HCT116 (cell line): Measurements from ENCODE around the gene CAMKMT. TPM values are rescaled to one million over a fixed set of nuclear protein-coding genes. Genes with fewer than 3 reads are reported as not detected.

Experiments used
- ATAC-seq: fragments of 200-7000 bp; cut with Tn5 transposase; 2 replicates; pipeline ENCODE4 v1.9.1; 2020; ENCODE audit warnings: mild to moderate bottlenecking, moderate library complexity
- BruUV-seq: library from RNA; stranded (reverse); fragments of 400-500 nt; replicated peaks from 2 replicates; lab custom pipeline; 2021; lab: Mats Ljungman, UMichigan
- CTCF ChIA-PET: fragments of 300-600 bp; sonication (Branson Sonifier 250); formaldehyde crosslinking; loops from one replicate; lab custom pipeline; 2021; ENCODE audit warnings: antibody characterized with exemption; lab: Charles Lee
- POLR2A ChIA-PET: fragments of 300-600, 350-600 bp; sonication (Branson Sonifier 250); formaldehyde crosslinking; loops from one replicate; lab custom pipeline; 2021; ENCODE audit warnings: antibody characterized with exemption; lab: Charles Lee
- RAD21 ChIA-PET, 2 experiments: fragments of 300-600 bp; sonication (Branson Sonifier 250); formaldehyde crosslinking; loops; one replicate each; lab custom pipeline; 2023; ENCODE audit warnings: low total read pairs in 2 of 2; ENCODE audit not compliant: uncharacterized antibody in 2 of 2, unreplicated experiment in 2 of 2, low non-redundant PET in 1 of 2; lab: Charles Lee
- DNase-seq: peaks from one replicate; pipeline ENCODE4 v3.0.0-alpha.2; 2010; ENCODE audit warnings: low read depth, low spot score
- H2AFZ ChIP-seq: fragments of 200-600 bp; shearing (Covaris generic), sonication (generic); 2 replicates; pipeline ENCODE4 v1.6.1; 2017; ENCODE audit warnings: low read depth, mixed run types, mixed read lengths, antibody characterized with exemption, low read length; ENCODE audit not compliant: poor library complexity, severe bottlenecking
- H3K27ac ChIP-seq: 2 replicates; pipeline ENCODE4 v1.5.1; 2012; ENCODE audit warnings: low read depth, low read length
- H3K27me3 ChIP-seq: fragments of 200-600 bp; sonication (generic); 2 replicates; pipeline ENCODE4 v1.6.1; 2016; ENCODE audit warnings: mixed run types, low read length, mixed read lengths; ENCODE audit not compliant: insufficient read depth
- H3K36me3 ChIP-seq, 2 experiments: fragments of 200-500 bp in 1 of 2; fragments of 200-600 bp in 1 of 2; sonication (Bioruptor generic) in 1 of 2; sonication (generic) in 1 of 2; 2 replicates each; pipeline versions ENCODE4 v1.5.1 to v1.6.1; 2014 to 2016; ENCODE audit warnings: low read length in 2 of 2, inconsistent platforms in 1 of 2, mixed read lengths in 1 of 2, mixed run types in 1 of 2; ENCODE audit not compliant: insufficient read depth in 2 of 2, control insufficient read depth in 1 of 2
- H3K4me1 ChIP-seq, 2 experiments: fragments of 200-600 bp in 1 of 2; sonication (generic) in 1 of 2; 2 replicates each; pipeline versions ENCODE4 v1.5.1 to v1.6.1; 2012 to 2017; ENCODE audit warnings: low read length in 2 of 2, inconsistent platforms in 1 of 2, mild to moderate bottlenecking in 1 of 2, mixed read lengths in 1 of 2, mixed run types in 1 of 2, moderate library complexity in 1 of 2; ENCODE audit not compliant: insufficient read depth in 2 of 2, control insufficient read depth in 1 of 2
- H3K4me2 ChIP-seq: fragments of 200-600 bp; sonication (generic); 2 replicates; pipeline ENCODE4 v1.6.1; 2017; ENCODE audit warnings: mixed run types, low read length, mixed read lengths
- H3K4me3 ChIP-seq, 2 experiments: fragments of 200-600 bp in 1 of 2; sonication (generic) in 1 of 2; replicated peaks in 1 of 2; 2 replicates each; pipeline ENCODE4 v1.5.1; 2011 to 2016; ENCODE audit warnings: low read length in 2 of 2, control low read depth in 1 of 2, low read depth in 1 of 2, mild to moderate bottlenecking in 1 of 2, mixed read lengths in 1 of 2, mixed run types in 1 of 2
- H3K79me2 ChIP-seq: fragments of 200-600 bp; sonication (generic); 2 replicates; pipeline ENCODE4 v1.6.1; 2017; ENCODE audit warnings: mild to moderate bottlenecking, mixed run types, low read length, moderate library complexity, mixed read lengths; ENCODE audit not compliant: insufficient read depth
- H3K9ac ChIP-seq: fragments of 200-600 bp; sonication (generic); 2 replicates; pipeline ENCODE4 v1.6.1; 2016; ENCODE audit warnings: low read length, mixed read lengths
- H3K9me2 ChIP-seq: fragments of 200-600 bp; sonication (generic), shearing (Covaris generic); 2 replicates; pipeline ENCODE4 v1.6.1; 2017; ENCODE audit warnings: mixed run types, mild to moderate bottlenecking, moderate library complexity; ENCODE audit not compliant: insufficient read depth
- H3K9me3 ChIP-seq, 2 experiments: fragments of 200-500 bp in 1 of 2; fragments of 200-600 bp in 1 of 2; sonication (Bioruptor generic) in 1 of 2; sonication (generic) in 1 of 2; 2 replicates each; pipeline ENCODE4 v1.6.1; 2014 to 2017; ENCODE audit warnings: low read length in 2 of 2, mixed read lengths in 2 of 2, inconsistent platforms in 1 of 2, low read depth in 1 of 2, mild to moderate bottlenecking in 1 of 2, mixed run types in 1 of 2, moderate library complexity in 1 of 2; ENCODE audit not compliant: control insufficient read depth in 1 of 2, insufficient read depth in 1 of 2
- H4K20me1 ChIP-seq: fragments of 200-600 bp; sonication (generic), shearing (Covaris generic); 2 replicates; pipeline ENCODE4 v1.6.1; 2017; ENCODE audit warnings: mixed run types, mild to moderate bottlenecking, moderate library complexity; ENCODE audit not compliant: insufficient read depth
- ATF3 ChIP-seq: IDR thresholded peaks from 2 replicates; pipeline ENCODE4 v1.6.1; 2012
- CBX3 ChIP-seq: IDR thresholded peaks from 2 replicates; pipeline ENCODE4 v1.6.1; 2012; ENCODE audit warnings: low read depth
- CEBPB ChIP-seq: IDR thresholded peaks from 2 replicates; pipeline ENCODE4 v1.6.1; 2012; ENCODE audit warnings: low read depth
- CTCF ChIP-seq, 3 experiments: fragments of 200-600 bp in 1 of 3; sonication (generic) in 1 of 3; IDR thresholded peaks in 2 of 3; conservative IDR thresholded peaks in 1 of 3; 2 replicates each; pipeline ENCODE4 v1.5.1; 2012 to 2017; ENCODE audit warnings: low read depth in 2 of 3, low read length in 2 of 3, antibody characterized with exemption in 1 of 3, borderline replicate concordance in 1 of 3, control low read depth in 1 of 3, mild to moderate bottlenecking in 1 of 3, mixed read lengths in 1 of 3, mixed run types in 1 of 3, moderate library complexity in 1 of 3; ENCODE audit not compliant: insufficient read depth in 1 of 3
- EGR1 ChIP-seq: IDR thresholded peaks from 2 replicates; pipeline ENCODE4 v1.6.1; 2012; ENCODE audit warnings: low read depth
- ELF1 ChIP-seq: IDR thresholded peaks from 2 replicates; pipeline ENCODE4 v1.6.1; 2012; ENCODE audit warnings: low read depth, borderline replicate concordance
- EZH2 ChIP-seq: fragments of 200-600 bp; sonication (generic); IDR thresholded peaks from 2 replicates; pipeline ENCODE4 v1.6.1; 2017; ENCODE audit warnings: antibody characterized with exemption, mixed run types
- FOSL1 ChIP-seq: IDR thresholded peaks from 2 replicates; pipeline ENCODE4 v1.6.1; 2012; ENCODE audit warnings: low read depth
- POLR2A ChIP-seq: IDR thresholded peaks from 2 replicates; pipeline ENCODE4 v1.7.0; 2011; ENCODE audit warnings: borderline replicate concordance; ENCODE audit not compliant: insufficient read depth, insufficient read length; ENCODE audit errors: extremely low read depth
- POLR2AphosphoS5 ChIP-seq: IDR thresholded peaks from 2 replicates; pipeline ENCODE4 v1.6.1; 2011; ENCODE audit warnings: mild to moderate bottlenecking, low read depth, low read length, moderate library complexity
- RAD21 ChIP-seq: IDR thresholded peaks from 2 replicates; pipeline ENCODE4 v1.6.1; 2012; ENCODE audit warnings: low read depth, mild to moderate bottlenecking
- SIN3A ChIP-seq: IDR thresholded peaks from 2 replicates; pipeline ENCODE4 v1.6.1; 2012; ENCODE audit warnings: low read depth
- SP1 ChIP-seq: IDR thresholded peaks from 2 replicates; pipeline ENCODE4 v1.6.1; 2012; ENCODE audit warnings: low read depth
- SRF ChIP-seq: IDR thresholded peaks from 2 replicates; pipeline ENCODE4 v1.6.1; 2012; ENCODE audit warnings: low read depth
- TCF7L2 ChIP-seq: IDR thresholded peaks from 2 replicates; pipeline ENCODE4 v1.7.0; 2011; ENCODE audit warnings: borderline replicate concordance, inconsistent platforms; ENCODE audit not compliant: insufficient read depth, insufficient read length; ENCODE audit errors: extremely low read depth
- YY1 ChIP-seq: IDR thresholded peaks from 2 replicates; pipeline ENCODE4 v1.6.1; 2011; ENCODE audit warnings: low read length, low read depth, moderate library complexity, mild to moderate bottlenecking; ENCODE audit not compliant: insufficient replicate concordance; ENCODE audit errors: extremely low read depth
- ZFX ChIP-seq: fragments of 450-650 bp; IDR thresholded peaks from 2 replicates; pipeline ENCODE4 v1.6.1; 2017
- ZNF274 ChIP-seq: fragments of 200-500 bp; sonication (Bioruptor generic); IDR thresholded peaks from 2 replicates; pipeline ENCODE4 v1.6.1; 2014; ENCODE audit warnings: mild to moderate bottlenecking, low read depth, low read length, inconsistent platforms
- intact Hi-C: fragments of 100-400 bp; cut with micrococcal nuclease; formaldehyde crosslinking; loops from 2 replicates; pipeline ENCODE4 v1.10.0; 2022
- total RNA-seq: library from RNA; stranded (reverse); gene quantifications from one replicate; pipeline ENCODE4 v1.2.1, GENCODE V29; 2021; ENCODE audit not compliant: unreplicated experiment
- TF ChIP-seq, protein P1 (sequence below): IDR thresholded peaks from 2 replicates; pipeline ENCODE4 v1.6.1; 2012
- TF ChIP-seq, protein P2 (sequence below): IDR thresholded peaks from 2 replicates; pipeline ENCODE4 v1.6.1; 2012; ENCODE audit warnings: low read depth

The CAMKMT gene
- total RNA-seq, 1 experiment from 2014 or later = 10.6 TPM

DNA sequence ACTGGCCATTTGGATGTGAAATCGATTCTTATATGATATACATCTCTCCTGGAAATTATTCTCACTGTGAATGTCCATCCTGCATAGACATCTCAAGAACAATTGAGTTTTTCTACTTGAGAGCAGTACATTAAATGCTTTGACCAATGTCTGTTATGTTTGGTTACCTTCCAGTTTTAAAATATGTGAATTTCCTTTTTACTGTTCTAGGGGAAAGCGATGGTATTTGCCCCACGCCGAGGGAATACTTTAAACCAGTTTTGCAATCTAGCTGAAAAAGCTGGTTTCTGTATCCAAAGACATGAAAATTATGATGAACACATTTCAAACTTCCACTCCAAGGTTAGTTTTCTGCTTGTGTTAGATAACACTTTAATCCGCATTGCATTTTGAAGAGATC, 404.5 kb downstream of the CAMKMT start:
- ChIA-PET CTCF (no interaction called here), POLR2A (no interaction called here), RAD21 (no interaction called here)
- DNase-seq (no peak), ATAC-seq (no peak)
- no peak for TF ChIP-seq TCF7L2
- TF ChIP-seq ATF3 = no peak
- no peak for TF ChIP-seq POLR2A
- no peak for TF ChIP-seq CBX3
- TF ChIP-seq POLR2AphosphoS5 = no peak
- TF ChIP-seq RAD21 = no peak
- no peak for TF ChIP-seq ELF1
- no peak for TF ChIP-seq EZH2
- no peak for TF ChIP-seq SRF
- no peak for TF ChIP-seq SIN3A
- TF ChIP-seq ZFX = no peak
- TF ChIP-seq, protein P1, sequence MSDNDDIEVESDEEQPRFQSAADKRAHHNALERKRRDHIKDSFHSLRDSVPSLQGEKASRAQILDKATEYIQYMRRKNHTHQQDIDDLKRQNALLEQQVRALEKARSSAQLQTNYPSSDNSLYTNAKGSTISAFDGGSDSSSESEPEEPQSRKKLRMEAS = no peak
- no peak for TF ChIP-seq EGR1
- no peak for TF ChIP-seq YY1
- no peak for TF ChIP-seq CEBPB
- TF ChIP-seq SP1 = no peak
- TF ChIP-seq ZNF274 = no peak
- TF ChIP-seq CTCF (IDR thresholded peaks at IDR 0.05 in 2 of 3, conservative IDR thresholded peaks at IDR 0.05 in 1 of 3; ENCODE audit: borderline replicate concordance in 1 of 3, insufficient read depth in 1 of 3, low read depth in 2 of 3, low read length in 2 of 3) = no peak
- no peak for TF ChIP-seq FOSL1
- TF ChIP-seq, protein P2, sequence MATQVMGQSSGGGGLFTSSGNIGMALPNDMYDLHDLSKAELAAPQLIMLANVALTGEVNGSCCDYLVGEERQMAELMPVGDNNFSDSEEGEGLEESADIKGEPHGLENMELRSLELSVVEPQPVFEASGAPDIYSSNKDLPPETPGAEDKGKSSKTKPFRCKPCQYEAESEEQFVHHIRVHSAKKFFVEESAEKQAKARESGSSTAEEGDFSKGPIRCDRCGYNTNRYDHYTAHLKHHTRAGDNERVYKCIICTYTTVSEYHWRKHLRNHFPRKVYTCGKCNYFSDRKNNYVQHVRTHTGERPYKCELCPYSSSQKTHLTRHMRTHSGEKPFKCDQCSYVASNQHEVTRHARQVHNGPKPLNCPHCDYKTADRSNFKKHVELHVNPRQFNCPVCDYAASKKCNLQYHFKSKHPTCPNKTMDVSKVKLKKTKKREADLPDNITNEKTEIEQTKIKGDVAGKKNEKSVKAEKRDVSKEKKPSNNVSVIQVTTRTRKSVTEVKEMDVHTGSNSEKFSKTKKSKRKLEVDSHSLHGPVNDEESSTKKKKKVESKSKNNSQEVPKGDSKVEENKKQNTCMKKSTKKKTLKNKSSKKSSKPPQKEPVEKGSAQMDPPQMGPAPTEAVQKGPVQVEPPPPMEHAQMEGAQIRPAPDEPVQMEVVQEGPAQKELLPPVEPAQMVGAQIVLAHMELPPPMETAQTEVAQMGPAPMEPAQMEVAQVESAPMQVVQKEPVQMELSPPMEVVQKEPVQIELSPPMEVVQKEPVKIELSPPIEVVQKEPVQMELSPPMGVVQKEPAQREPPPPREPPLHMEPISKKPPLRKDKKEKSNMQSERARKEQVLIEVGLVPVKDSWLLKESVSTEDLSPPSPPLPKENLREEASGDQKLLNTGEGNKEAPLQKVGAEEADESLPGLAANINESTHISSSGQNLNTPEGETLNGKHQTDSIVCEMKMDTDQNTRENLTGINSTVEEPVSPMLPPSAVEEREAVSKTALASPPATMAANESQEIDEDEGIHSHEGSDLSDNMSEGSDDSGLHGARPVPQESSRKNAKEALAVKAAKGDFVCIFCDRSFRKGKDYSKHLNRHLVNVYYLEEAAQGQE = no peak
- Histone ChIP-seq H3K36me3 (no peaks in the 10 kb centered on the region), H3K27me3 (no peaks in the 10 kb centered on the region), H3K9me2 (no peaks in the 10 kb centered on the region), H3K4me3 (no peak overlapping the region), H3K27ac (no peak overlapping the region), H4K20me1 (no peaks in the 10 kb centered on the region), H3K9ac (no peak overlapping the region), H3K79me2 (no peaks in the 10 kb centered on the region), H2AFZ (no peak overlapping the region), H3K9me3 (no peaks in the 10 kb centered on the region), H3K4me2 (no peak overlapping the region), H3K4me1 (no peaks in the 10 kb centered on the region)
- intact Hi-C loops = no loop called here
- BruUV-seq = no TSS peak
